ENCODE data around the gene SGSM1. TPM values are rescaled to one million over a fixed set of nuclear protein-coding genes. Genes with fewer than 3 reads are reported as not detected.

Gene SGSM1
- total and polyA plus RNA-seq, 2 donors (not counting 1 experiment from before 2014, with no cell fraction given) = not detected

- DNase-seq (ENCODE audit: low read depth in 2 of 2) = no peak
- H2AFZ ChIP-seq (ENCODE audit: low read length) = no peak overlapping the region
- H3K4me2 ChIP-seq (ENCODE audit: extremely low read depth, insufficient read depth, low read length) = no peak overlapping the region
- no peaks in the 10 kb centered on the region for H4K20me1 ChIP-seq (ENCODE audit: control insufficient read depth, extremely low read depth, insufficient read depth, low read length)
- H3K27ac ChIP-seq (ENCODE audit: insufficient read depth, low read length) = no peak overlapping the region
- no peak for TF ChIP-seq CTCF (conservative IDR thresholded peaks at IDR 0.05 in 1 of 2, IDR thresholded peaks at IDR 0.05 in 1 of 2; ENCODE audit: low read depth in 1 of 2, low read length in 2 of 2)
- TF ChIP-seq EZH2 (IDR thresholded peaks at IDR 0.05; ENCODE audit: low read length, missing control alignments) = no peak
- H3K4me1 ChIP-seq (ENCODE audit: control insufficient read depth, extremely low read depth, insufficient read depth, low read length) = no peaks in the 10 kb centered on the region
- no peaks in the 10 kb centered on the region for H3K36me3 ChIP-seq (ENCODE audit: control insufficient read depth, insufficient read depth, low read length)
- H3K79me2 ChIP-seq (ENCODE audit: control insufficient read depth, insufficient read depth, low read length) = no peaks in the 10 kb centered on the region
- H3K27me3 ChIP-seq (ENCODE audit: control insufficient read depth, insufficient read depth, low read length) = no peaks in the 10 kb centered on the region
- H3K4me3 ChIP-seq (replicated peaks in 1 of 4; ENCODE audit: control extremely low read depth in 1 of 4, insufficient read depth in 1 of 4, low read depth in 3 of 4, low read length in 4 of 4) = no peak overlapping the region
- no peaks in the 10 kb centered on the region for H3K9me3 ChIP-seq (ENCODE audit: control insufficient read depth, insufficient read depth, low read depth, low read length)
- no peak overlapping the region for H3K9ac ChIP-seq (ENCODE audit: insufficient read depth, low read length)
Observed at GRCh38 chr22:24848559-24849168, 42.7 kb downstream of the SGSM1 start.

GRCh38 chr22:24855794-24856193, 49.8 kb downstream of the SGSM1 start:
- Histone ChIP-seq H3K9ac (ENCODE audit: insufficient read depth, low read length) (no peak overlapping the region), H3K27me3 (ENCODE audit: control insufficient read depth, insufficient read depth, low read length) (no peaks in the 10 kb centered on the region), H3K4me3 (replicated peaks in 1 of 4; ENCODE audit: control extremely low read depth in 1 of 4, insufficient read depth in 1 of 4, low read depth in 3 of 4, low read length in 4 of 4) (no peak overlapping the region), H4K20me1 (ENCODE audit: control insufficient read depth, extremely low read depth, insufficient read depth, low read length) (no peaks in the 10 kb centered on the region), H3K79me2 (ENCODE audit: control insufficient read depth, insufficient read depth, low read length) (no peaks in the 10 kb centered on the region), H3K4me1 (ENCODE audit: control insufficient read depth, extremely low read depth, insufficient read depth, low read length) (no peaks in the 10 kb centered on the region), H3K9me3 (ENCODE audit: control insufficient read depth, insufficient read depth, low read depth, low read length) (no peaks in the 10 kb centered on the region), H2AFZ (ENCODE audit: low read length) (no peak overlapping the region), H3K27ac (ENCODE audit: insufficient read depth, low read length) (no peak overlapping the region), H3K4me2 (ENCODE audit: extremely low read depth, insufficient read depth, low read length) (no peak overlapping the region), H3K36me3 (ENCODE audit: control insufficient read depth, insufficient read depth, low read length) (no peaks in the 10 kb centered on the region)
- no peak for TF ChIP-seq EZH2 (IDR thresholded peaks at IDR 0.05; ENCODE audit: low read length, missing control alignments)
- no peak for TF ChIP-seq CTCF (conservative IDR thresholded peaks at IDR 0.05 in 1 of 2, IDR thresholded peaks at IDR 0.05 in 1 of 2; ENCODE audit: low read depth in 1 of 2, low read length in 2 of 2)
- no peak for DNase-seq (ENCODE audit: low read depth in 2 of 2)

GRCh38 chr22:24857576-24857975, 51.6 kb downstream of the SGSM1 start:
- DNase-seq (ENCODE audit: low read depth in 2 of 2) = no peak
- Histone ChIP-seq H3K4me3 (replicated peaks in 1 of 4; ENCODE audit: control extremely low read depth in 1 of 4, insufficient read depth in 1 of 4, low read depth in 3 of 4, low read length in 4 of 4) (no peak overlapping the region), H3K9me3 (ENCODE audit: control insufficient read depth, insufficient read depth, low read depth, low read length) (no peaks in the 10 kb centered on the region), H3K27me3 (ENCODE audit: control insufficient read depth, insufficient read depth, low read length) (no peaks in the 10 kb centered on the region), H3K9ac (ENCODE audit: insufficient read depth, low read length) (no peak overlapping the region), H3K4me2 (ENCODE audit: extremely low read depth, insufficient read depth, low read length) (no peak overlapping the region), H3K36me3 (ENCODE audit: control insufficient read depth, insufficient read depth, low read length) (no peaks in the 10 kb centered on the region), H4K20me1 (ENCODE audit: control insufficient read depth, extremely low read depth, insufficient read depth, low read length) (no peaks in the 10 kb centered on the region), H3K27ac (ENCODE audit: insufficient read depth, low read length) (no peak overlapping the region), H2AFZ (ENCODE audit: low read length) (no peak overlapping the region), H3K79me2 (ENCODE audit: control insufficient read depth, insufficient read depth, low read length) (no peaks in the 10 kb centered on the region), H3K4me1 (ENCODE audit: control insufficient read depth, extremely low read depth, insufficient read depth, low read length) (no peaks in the 10 kb centered on the region)
- TF ChIP-seq EZH2 (IDR thresholded peaks at IDR 0.05; ENCODE audit: low read length, missing control alignments) (no peak), CTCF (conservative IDR thresholded peaks at IDR 0.05 in 1 of 2, IDR thresholded peaks at IDR 0.05 in 1 of 2; ENCODE audit: low read depth in 1 of 2, low read length in 2 of 2) (no peak)

Data from fibroblast of lung (primary cell).